ENCODE data around the gene SERTAD1.

SERTAD1 gene

GRCh38 chr19:40398417-40399131, 27.2 kb downstream of the SERTAD1 start:
- peak; percentile 63 to 71 for DNase-seq

GRCh38 chr19:40397568-40397906, 28.3 kb downstream of the SERTAD1 start:
- no peak for DNase-seq

DNA sequence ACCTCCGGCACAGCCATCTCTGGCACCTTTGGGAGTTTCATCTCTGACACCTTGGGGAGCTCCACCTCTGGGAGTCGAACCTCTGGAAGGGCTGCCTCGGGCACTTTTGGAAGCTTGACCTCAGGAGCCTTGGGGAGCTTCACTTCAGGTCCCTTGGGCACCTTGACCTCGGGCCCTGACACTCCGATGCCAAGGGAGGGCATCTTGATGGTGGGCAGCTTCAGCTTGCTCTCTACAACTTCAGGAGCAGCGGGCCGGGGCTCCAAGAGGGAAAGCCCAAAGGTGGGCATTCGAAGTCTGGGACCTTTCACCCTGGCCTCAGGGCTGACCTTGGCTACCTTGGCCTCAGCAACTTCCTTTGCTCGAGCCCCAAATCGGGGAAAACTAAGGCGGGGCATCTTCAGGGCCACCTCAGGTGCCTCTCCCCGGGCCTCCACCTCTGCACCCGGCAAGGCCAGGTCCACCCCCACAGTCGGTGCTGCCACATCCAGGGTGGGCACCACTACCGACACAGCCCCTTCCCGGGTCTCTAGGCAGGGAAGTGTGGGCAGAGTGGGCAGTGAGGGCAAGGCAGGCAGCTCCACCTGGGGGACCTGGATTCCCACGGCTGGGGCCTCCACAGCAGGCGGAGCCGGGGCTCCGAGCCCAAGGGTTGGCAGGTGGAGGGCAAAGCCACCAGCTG, 28.8 kb downstream of the SERTAD1 start:
- no peak for DNase-seq

DNA sequence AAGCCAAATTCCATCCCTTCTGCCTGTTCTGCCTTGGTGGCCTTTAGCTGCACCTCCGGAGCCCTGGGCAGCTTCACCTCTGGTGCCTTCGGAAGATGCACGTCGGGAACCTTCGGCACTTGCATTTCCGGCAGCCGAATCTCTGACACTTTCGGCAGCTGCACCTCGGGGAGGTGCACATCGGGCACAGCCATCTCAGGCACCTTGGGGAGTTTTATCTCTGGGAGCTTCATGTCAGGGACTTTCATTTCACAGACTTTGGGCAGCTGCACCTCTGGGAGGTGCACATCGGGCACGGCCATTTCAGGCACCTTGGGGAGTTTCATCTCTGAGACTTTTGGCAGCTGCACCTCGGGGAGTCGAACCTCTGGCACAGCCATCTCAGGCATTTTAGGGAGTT, 29.8 kb downstream of the SERTAD1 start:
- no peak for DNase-seq

GRCh38 chr19:40394816-40395210, 31.0 kb downstream of the SERTAD1 start:
- DNase-seq = no peak

DNA sequence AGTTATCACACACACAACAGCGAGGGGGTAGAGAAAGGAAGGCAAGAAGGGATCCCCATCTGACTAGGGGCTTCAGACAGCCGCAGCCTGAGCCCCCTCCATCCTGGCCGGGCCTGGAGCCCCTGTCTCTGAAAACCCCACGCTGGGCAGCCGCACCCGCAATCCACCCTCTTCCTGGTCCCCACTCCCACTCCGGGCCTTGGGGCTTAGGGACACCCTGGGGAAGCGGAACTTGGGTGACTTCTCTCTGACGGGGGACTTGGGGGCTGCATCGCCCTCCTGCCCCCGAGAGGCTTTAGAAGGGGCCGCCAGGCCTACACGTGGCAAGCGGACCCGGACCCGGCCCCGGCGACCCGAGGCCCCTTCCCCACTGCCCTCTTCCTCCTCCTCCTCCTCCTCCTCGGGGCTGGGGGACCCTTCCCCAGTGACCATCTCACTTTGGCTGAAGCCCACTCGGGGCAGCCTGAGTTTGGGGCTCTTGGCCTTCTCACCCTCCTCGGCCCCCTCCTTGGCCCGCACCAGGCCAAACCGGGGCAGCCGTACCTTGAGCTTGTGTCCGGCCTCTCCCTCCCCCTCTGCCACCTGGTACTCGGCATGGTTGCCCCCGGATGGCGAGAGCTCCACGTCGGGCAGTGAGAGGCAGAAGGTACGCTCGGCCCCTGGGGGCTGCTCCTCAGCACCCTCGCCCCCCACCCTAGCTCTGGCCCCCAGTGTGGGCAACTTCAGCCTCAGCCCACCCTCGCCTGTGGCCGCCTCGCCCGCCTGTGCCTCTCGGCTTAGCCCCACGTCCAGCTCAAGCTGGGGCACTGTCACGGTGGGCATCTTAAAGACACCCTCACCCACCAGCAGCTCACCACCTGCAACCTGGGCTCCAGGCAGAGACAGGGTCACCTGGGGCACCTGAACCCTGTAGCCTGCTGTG, 31.6 kb downstream of the SERTAD1 start:
- no peak for DNase-seq

DNA sequence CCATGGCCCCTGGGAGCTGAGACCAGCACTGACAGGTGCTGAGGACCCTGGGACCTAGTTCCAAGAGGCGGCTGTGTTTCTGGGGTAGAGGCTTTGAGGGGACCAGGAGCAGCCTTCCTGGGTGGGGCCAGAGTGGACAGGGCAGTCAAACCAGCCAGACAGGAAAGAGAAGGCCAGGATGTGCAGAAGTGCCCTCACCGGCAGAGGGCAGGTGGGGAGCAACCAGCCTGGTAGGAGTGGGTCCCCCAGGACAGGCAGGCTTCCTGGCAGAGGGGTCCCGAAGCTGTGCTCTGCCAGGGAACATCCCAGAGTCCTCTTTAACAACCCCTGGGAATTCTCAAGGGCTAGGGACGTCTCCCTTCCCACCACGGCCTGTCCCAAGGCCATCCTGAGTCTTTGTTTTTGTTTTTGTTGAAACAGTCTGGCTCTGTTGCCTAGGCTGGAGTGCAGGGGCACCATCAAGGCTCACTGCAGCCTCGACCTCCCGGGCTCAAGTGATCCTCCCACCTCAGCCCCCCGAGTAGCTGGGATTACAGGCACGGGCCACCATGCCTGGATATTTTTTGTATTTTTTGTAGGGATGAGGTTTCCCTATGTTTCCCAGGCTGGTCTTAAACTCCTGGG, 32.8 kb downstream of the SERTAD1 start:
- DNase-seq = no peak

DNA sequence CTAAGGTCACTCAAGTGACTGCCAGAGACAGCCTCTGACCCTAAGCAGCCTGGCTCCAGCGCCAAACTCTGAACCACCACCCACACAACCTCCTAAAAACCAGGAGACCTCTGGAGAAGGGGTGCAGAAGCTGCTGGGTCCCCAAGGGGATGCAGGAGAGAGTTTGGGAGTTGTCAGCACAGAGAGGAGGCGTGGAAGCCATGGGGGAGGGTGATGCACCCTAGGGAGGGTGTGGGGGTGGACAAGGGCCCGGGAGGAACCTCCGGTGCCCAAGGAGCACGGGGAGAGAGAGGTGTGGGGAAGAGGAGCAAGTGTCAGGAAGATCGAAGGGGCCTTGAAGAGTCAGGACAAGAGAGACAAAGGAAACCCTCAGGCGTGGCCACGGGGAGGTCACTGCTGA, 33.7 kb downstream of the SERTAD1 start:
- DNase-seq = no peak

DNA sequence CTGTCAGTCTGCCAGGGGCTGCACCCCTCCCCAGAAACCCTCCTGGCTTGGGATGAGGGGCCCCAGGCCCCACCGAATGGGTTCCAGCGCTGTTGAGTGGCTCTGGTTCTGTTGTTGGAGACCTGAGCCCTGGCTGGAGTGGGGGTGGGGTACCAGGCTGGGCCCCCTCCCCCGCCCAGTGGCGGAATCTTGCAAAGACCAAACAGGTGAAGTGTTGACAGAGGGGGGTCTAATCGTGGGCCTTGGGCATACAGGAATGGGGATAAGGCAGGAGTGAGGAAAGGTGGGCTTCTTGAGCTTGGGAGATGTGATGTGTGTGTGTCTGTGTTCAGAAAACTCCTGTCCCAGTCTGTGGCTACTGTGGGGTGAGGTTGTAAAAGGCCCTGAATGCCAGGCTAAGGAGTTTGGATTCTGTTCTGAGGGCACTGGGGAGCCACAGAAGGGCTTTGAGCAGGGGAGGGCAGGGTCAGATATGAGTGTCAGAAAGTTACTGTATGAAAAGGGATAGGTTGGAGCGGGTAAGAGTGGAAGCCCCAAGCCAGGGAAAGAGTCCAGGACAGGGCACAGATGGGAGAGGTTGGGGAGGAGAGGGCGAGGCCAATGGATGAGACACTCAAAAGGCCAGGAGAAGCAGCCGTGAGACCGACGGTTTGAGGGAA, 35.6 kb downstream of the SERTAD1 start, which contains the start of gene HIPK4:
HIPK4 (minus strand) TSS at position 98 of the 659 bp plus-strand sequence. CDS start 279 bp downstream, outside the sequence.
- DNase-seq = no peak

DNA sequence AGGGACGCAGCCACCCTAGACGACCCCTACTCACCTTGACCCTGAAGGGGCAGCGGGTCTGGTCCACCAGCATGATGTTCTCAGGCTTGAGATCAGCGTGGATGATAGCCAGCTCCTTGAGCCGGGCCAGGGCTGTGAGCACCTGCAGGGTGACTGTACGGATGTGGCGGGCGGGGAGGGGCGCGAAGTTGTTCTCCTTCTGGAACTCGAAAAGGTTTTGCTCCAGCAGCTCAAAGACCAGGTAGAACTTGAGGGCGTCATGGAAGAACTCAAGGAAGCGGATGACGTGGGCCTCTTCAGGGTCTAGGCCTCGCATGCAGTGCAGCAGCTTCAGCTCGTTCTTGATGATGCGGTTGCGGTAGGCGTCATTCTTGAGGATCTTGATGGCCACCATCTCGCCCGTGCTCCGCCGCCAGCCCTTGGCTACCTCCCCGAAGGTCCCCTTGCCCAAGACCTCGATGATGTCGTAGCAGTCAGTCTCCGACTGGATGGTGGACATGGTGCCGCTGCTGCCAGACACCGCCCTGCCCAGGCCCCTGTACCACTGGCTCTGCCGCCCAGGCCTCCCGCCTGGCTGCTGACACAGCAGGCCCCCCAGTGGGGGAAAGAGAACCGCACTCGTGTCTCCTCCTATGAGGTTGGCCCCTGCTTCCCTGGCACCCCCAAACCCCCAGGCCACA, 36.2 kb downstream of the SERTAD1 start:
- no peak for DNase-seq

- DNase-seq = no peak
These were observed 37.3 kb downstream of the SERTAD1 start for GRCh38 chr19:40388481-40388880.

DNA sequence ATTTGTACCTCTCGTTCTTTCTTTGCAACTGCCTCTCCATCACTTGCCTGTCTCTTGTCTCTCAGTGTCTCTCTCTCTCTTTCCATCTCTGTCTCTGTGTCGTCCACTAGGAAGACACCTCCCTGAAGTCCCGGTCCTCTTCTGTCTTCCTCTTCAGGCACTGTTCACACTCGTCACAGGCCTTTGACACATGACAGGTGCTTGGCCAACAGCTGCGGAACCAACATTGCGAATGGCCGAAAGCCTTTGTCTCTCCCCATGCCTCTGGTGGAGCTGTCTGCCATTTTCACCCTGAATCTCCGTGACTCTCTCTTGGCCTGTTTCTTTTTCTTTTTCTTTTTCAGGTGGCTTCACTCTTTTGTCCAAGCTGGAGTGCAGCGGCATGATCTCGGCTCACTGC, 38.6 kb downstream of the SERTAD1 start:
- DNase-seq = no peak

GRCh38 chr19:40383668-40384248, 42.0 kb downstream of the SERTAD1 start:
- DNase-seq = no peak

- no peak for DNase-seq
These were observed 44.5 kb downstream of the SERTAD1 start for GRCh38 chr19:40381321-40381720.

DNA sequence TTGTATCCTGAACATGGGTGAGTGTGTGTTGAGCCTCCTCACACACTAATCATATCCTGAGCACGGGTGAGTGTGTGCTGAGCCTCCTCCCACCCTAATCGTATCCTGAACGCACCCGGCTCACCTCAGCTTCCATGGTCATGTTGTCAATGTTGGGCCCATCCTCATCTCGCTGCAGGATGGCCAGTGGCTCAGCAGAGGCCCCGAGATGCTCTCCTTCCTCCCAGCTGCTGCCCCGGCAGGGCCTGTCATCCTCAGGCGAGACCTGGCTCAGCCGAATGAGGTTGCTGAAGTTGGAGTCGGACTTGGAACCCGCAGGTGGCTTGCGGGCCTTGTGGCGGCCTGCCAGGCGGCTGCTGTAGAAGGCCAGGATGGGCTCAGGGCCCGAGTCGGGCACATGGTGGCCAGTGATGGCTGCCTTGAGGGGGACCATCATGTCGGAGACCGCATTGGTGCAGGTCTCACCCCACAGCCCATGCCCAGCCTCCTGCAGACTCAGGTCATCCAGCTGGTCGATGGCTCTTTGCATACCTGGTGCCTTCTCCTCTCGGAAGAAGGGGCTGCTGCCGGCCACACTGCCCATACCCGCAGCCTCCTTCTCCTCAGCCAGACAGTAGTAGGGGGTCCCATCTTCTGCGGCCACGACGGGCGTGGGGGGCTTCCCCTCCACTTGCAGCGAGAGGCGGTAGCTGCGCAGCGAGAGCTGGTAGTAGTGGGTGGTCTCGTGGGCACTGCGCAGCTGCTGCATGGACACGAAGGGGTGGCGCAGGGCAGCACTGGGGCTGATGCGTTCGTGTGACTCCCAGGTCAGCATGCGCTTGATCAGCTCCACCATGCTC, 45.4 kb downstream of the SERTAD1 start:
- DNase-seq = no peak

- no peak for DNase-seq
These were observed 46.2 kb downstream of the SERTAD1 start for GRCh38 chr19:40379446-40380198.

DNA sequence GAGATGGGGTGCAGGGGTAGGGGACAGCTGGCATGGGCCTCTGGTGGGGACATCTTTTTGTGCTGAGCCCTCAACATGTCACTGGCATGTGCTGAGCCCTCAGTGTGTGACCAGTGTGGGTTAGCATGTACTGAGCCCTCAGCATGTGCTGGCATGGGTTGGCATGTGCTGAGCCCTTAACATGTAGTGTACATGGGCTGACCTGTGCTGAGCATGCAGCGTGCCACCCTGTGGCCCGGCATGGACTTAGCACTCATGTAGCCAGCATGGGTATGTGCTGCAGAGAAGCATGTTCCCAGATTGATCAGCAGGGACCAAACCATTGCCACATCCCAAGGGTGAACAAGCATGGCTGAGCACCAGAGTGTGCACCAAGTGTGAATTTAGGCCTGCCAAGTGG, 47.3 kb downstream of the SERTAD1 start:
- no peak for DNase-seq

- no peak for DNase-seq
These were observed 47.9 kb downstream of the SERTAD1 start for GRCh38 chr19:40377876-40378385.

DNA sequence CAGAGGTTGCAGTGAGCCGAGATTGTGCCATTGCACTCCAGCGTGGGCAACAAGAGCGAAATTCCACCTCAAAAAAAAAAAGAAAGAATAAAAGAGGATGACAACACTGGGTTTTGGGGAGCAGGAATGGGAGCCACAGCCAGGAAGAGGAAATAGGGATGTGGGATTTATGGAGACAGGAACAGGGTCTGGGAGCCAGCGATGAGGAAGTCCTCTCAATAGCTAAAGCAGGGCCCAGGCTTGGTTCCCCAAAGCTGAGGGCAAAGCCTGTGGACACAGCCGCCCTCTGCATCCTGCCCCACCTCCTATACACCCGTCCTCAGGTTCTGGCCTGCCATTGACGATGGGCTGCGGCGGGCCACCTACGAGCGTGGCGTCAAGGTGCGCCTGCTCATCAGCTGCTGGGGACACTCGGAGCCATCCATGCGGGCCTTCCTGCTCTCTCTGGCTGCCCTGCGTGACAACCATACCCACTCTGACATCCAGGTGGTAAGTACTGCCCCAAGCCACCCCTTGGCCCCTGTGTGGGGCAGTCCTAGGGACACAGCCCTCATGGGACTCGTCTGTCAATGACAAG, 49.4 kb downstream of the SERTAD1 start:
- no peak for DNase-seq

Data from stimulated activated CD4-positive, alpha-beta T cell treated with anti-CD3 and anti-CD28 coated beads, Interleukin-2, amount 100 ng/mL, for 24 hours (primary cell).